Sigmoid colon (tissue), 4 donors: ENCODE measurements around the gene PRSS56.

Experiments
- EP300 ChIP-seq, 4 donors: sonication (generic); formaldehyde crosslinking; IDR thresholded peaks; one replicate each; pipeline ENCODE4 v1.6.1; 2017; ENCODE audit warnings: antibody characterized with exemption in 4 of 4
- POLR2AphosphoS5 ChIP-seq, 4 donors: sonication (generic); formaldehyde crosslinking; IDR thresholded peaks; one replicate each; pipeline ENCODE4 v1.6.1; 2017; ENCODE audit warnings: antibody characterized with exemption in 4 of 4
- TF ChIP-seq, protein P1 (sequence below), 4 experiments: fragments of 450-650 bp in 3 of 4; fragments of 200-600 bp in 1 of 4; IDR thresholded peaks; one replicate each; pipeline ENCODE4 v1.5.1; 2016 to 2019; ENCODE audit warnings: antibody characterized with exemption in 4 of 4, mild to moderate bottlenecking in 3 of 4, moderate library complexity in 2 of 4

DNA sequence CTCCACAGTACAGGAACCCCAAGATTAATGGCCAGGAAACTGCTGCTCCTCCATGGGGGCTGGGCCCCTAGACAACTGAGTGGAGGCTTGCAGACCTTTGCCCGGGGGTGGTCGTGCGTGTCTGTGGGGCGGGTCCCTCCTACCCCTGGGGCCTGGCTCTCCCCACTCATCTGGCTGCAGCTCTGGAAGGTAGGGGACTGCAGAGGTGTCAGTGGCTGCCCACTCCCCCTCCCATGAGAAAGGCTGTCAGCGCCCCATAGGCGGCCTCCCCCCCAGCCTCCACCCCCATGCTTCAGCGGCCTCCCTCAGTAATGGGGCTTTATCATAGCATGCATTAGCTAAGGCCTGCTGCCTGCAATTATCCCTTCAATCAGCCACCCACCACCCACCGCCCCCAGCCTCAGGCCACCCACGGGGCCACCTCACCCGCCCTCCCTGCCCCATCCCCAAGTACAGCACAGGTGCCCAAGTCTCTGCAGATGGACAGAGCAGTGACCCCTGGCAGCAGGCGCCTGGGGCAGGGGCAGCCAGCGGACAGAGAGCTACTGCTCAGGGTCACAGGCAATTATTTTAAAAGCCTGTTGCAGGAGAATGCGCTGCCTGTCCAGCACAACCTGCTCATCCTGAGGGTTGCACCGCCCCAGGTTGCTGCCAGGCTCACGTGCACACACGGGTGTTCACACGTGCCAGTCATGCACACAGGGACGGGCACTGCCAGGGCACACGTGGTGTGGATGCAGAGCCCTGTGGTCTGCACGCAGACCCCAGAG, 23.5 kb upstream of the PRSS56 start:
- TF ChIP-seq, protein P1, sequence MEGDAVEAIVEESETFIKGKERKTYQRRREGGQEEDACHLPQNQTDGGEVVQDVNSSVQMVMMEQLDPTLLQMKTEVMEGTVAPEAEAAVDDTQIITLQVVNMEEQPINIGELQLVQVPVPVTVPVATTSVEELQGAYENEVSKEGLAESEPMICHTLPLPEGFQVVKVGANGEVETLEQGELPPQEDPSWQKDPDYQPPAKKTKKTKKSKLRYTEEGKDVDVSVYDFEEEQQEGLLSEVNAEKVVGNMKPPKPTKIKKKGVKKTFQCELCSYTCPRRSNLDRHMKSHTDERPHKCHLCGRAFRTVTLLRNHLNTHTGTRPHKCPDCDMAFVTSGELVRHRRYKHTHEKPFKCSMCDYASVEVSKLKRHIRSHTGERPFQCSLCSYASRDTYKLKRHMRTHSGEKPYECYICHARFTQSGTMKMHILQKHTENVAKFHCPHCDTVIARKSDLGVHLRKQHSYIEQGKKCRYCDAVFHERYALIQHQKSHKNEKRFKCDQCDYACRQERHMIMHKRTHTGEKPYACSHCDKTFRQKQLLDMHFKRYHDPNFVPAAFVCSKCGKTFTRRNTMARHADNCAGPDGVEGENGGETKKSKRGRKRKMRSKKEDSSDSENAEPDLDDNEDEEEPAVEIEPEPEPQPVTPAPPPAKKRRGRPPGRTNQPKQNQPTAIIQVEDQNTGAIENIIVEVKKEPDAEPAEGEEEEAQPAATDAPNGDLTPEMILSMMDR (IDR thresholded peaks at IDR 0.05), result no peak
- TF ChIP-seq EP300 (IDR thresholded peaks at IDR 0.05), result no peak
- no peak for TF ChIP-seq POLR2AphosphoS5 (IDR thresholded peaks at IDR 0.05)
